Panc1 (cell line): ENCODE results near the gene OFD1. TPM values are rescaled to one million over a fixed set of nuclear protein-coding genes. Genes with fewer than 3 reads are reported as not detected.
A peak's percentile ranks its signal among the peaks of the same experiment; 100 is the strongest.

ENCODE experiments used
- ATAC-seq: fragments of 200-7000 bp; cut with Tn5 transposase; 2 replicates; pipeline ENCODE4 v1.9.1; 2020; ENCODE audit warnings: mild to moderate bottlenecking, moderate library complexity
- BruUV-seq: library from RNA; stranded (reverse); fragments of 400-500 nt; replicated peaks from 2 replicates; lab custom pipeline; 2021; lab: Mats Ljungman, UMichigan
- CTCF ChIA-PET: fragments of 300-600 bp; sonication (Branson Sonifier 250); formaldehyde crosslinking; loops from one replicate; lab custom pipeline; 2022; ENCODE audit warnings: antibody characterized with exemption; lab: Charles Lee
- POLR2A ChIA-PET: fragments of 300-600 bp; sonication (Branson Sonifier 250); formaldehyde crosslinking; loops from one replicate; lab custom pipeline; 2022; ENCODE audit warnings: antibody characterized with exemption; lab: Charles Lee
- DNase-seq: peaks from one replicate; pipeline ENCODE4 v3.0.0-alpha.2; 2010; ENCODE audit warnings: low read depth, low spot score
- H3K27ac ChIP-seq: 2 replicates; pipeline ENCODE4 v1.5.1; 2011; ENCODE audit warnings: mild to moderate bottlenecking, low read length, inconsistent platforms
- H3K27me3 ChIP-seq: fragments of 200-500 bp; sonication (Bioruptor generic); 2 replicates; pipeline ENCODE4 v1.6.0; 2014; ENCODE audit warnings: low read length, inconsistent platforms; ENCODE audit not compliant: control insufficient read depth, insufficient read depth
- H3K36me3 ChIP-seq: fragments of 200-500 bp; sonication (Bioruptor generic); 2 replicates; pipeline ENCODE4 v1.5.1; 2014; ENCODE audit warnings: inconsistent platforms, mild to moderate bottlenecking, low read length, moderate library complexity; ENCODE audit not compliant: control insufficient read depth, insufficient read depth
- H3K4me1 ChIP-seq: 2 replicates; pipeline ENCODE4 v1.5.1; 2011; ENCODE audit warnings: inconsistent platforms, mild to moderate bottlenecking, low read length, moderate library complexity; ENCODE audit not compliant: control insufficient read depth, insufficient read depth
- H3K4me3 ChIP-seq, 2 experiments: 2 replicates each; pipeline ENCODE4 v1.5.1; 2011 to 2012; ENCODE audit warnings: low read depth in 2 of 2, low read length in 2 of 2, mild to moderate bottlenecking in 2 of 2, inconsistent platforms in 1 of 2, moderate library complexity in 1 of 2
- H3K9me3 ChIP-seq: fragments of 200-500 bp; sonication (Bioruptor generic); 2 replicates; pipeline ENCODE4 v1.5.1; 2014; ENCODE audit warnings: low read depth, mild to moderate bottlenecking, inconsistent platforms, low read length, moderate library complexity; ENCODE audit not compliant: control insufficient read depth, insufficient read depth
- POLR2AphosphoS5 ChIP-seq: IDR thresholded peaks from 2 replicates; pipeline ENCODE4 v1.6.1; 2012; ENCODE audit warnings: mild to moderate bottlenecking, low read depth, low read length, moderate library complexity
- SIN3A ChIP-seq: IDR thresholded peaks from 2 replicates; pipeline ENCODE4 v1.6.1; 2012; ENCODE audit warnings: low read depth, mild to moderate bottlenecking, low read length, moderate library complexity, borderline replicate concordance; ENCODE audit not compliant: insufficient read depth
- TCF7L2 ChIP-seq: IDR thresholded peaks from 2 replicates; pipeline ENCODE4 v1.6.1; 2011; ENCODE audit warnings: mild to moderate bottlenecking, low read depth, low read length, inconsistent platforms
- in situ Hi-C: cut with HindIII; loops from 2 replicates; pipeline ENCODE4 v1.10.0; 2016; ENCODE audit warnings: low sequenced_read_pairs, low pct_unique_long_range_greater_than_20kb
- intact Hi-C: fragments of 100-400 bp; cut with micrococcal nuclease; formaldehyde crosslinking; loops from one replicate; pipeline ENCODE4 v1.10.0; 2022; ENCODE audit not compliant: unreplicated experiment
- total RNA-seq: library from RNA; stranded (reverse); gene quantifications from one replicate; pipeline ENCODE4 v1.2.1, GENCODE V29; 2021; ENCODE audit not compliant: unreplicated experiment
- TF ChIP-seq, protein P1 (sequence below), 2 experiments: IDR thresholded peaks; 2 replicates each; pipeline ENCODE4 v1.6.1; 2011 to 2012; ENCODE audit warnings: low read depth in 2 of 2, control low read depth in 1 of 2, low read length in 1 of 2, mild to moderate bottlenecking in 1 of 2, moderate library complexity in 1 of 2; ENCODE audit not compliant: insufficient read depth in 1 of 2
- TF ChIP-seq, protein P2 (sequence below): fragments of 450-650 bp; IDR thresholded peaks from 2 replicates; pipeline ENCODE4 v1.5.1; 2017; ENCODE audit warnings: mild to moderate bottlenecking

OFD1 gene
- total RNA-seq, 1 experiment from 2014 or later = 22.8 TPM

- Histone ChIP-seq H3K27ac (no peak overlapping the region), H3K36me3 (peaks cover 2% of the 10 kb centered on the region; the same call in 1 of the 2 replicates), H3K9me3 (no peaks in the 10 kb centered on the region), H3K4me1 (no peaks in the 10 kb centered on the region), H3K4me3 (no peak overlapping the region), H3K27me3 (no peaks in the 10 kb centered on the region)
- intact Hi-C loops (no loop called here), in situ Hi-C loops (no loop called here)
- TF ChIP-seq, protein P1, sequence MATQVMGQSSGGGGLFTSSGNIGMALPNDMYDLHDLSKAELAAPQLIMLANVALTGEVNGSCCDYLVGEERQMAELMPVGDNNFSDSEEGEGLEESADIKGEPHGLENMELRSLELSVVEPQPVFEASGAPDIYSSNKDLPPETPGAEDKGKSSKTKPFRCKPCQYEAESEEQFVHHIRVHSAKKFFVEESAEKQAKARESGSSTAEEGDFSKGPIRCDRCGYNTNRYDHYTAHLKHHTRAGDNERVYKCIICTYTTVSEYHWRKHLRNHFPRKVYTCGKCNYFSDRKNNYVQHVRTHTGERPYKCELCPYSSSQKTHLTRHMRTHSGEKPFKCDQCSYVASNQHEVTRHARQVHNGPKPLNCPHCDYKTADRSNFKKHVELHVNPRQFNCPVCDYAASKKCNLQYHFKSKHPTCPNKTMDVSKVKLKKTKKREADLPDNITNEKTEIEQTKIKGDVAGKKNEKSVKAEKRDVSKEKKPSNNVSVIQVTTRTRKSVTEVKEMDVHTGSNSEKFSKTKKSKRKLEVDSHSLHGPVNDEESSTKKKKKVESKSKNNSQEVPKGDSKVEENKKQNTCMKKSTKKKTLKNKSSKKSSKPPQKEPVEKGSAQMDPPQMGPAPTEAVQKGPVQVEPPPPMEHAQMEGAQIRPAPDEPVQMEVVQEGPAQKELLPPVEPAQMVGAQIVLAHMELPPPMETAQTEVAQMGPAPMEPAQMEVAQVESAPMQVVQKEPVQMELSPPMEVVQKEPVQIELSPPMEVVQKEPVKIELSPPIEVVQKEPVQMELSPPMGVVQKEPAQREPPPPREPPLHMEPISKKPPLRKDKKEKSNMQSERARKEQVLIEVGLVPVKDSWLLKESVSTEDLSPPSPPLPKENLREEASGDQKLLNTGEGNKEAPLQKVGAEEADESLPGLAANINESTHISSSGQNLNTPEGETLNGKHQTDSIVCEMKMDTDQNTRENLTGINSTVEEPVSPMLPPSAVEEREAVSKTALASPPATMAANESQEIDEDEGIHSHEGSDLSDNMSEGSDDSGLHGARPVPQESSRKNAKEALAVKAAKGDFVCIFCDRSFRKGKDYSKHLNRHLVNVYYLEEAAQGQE (IDR thresholded peaks at IDR 0.05; ENCODE audit: insufficient read depth in 1 of 2, low read depth in 2 of 2, low read length in 1 of 2) = no peak
- BruUV-seq = no TSS peak
- CTCF ChIA-PET = interaction anchor here (0.5 kb wide), 1 partner anchor 83 kb away, joined by 6 read pairs; no protein-coding TSS in a partner anchor
- POLR2A ChIA-PET = no interaction called here
- ATAC-seq = no peak
- DNase-seq = no peak
These were observed 8.0 kb downstream of the OFD1 start for GRCh38 chrX:13742397-13743176.

DNA sequence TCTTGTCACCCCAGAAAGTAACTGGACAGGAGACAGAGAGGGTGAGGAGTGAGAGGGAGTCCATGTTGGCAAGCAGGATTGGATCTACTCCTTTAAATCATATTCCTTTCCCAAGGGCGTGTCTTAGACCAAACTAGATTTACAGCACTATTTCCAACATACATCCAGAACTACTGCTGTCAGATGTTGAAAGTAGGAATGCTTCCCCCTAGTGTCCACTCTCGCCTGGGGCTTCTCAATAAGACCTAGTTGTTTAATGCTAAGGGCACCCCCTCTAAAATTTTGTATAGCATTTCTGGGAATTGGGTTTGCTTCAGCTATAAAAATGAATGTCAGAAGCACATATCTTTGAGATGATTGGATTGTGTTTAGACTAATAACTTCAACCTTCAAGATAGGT lies 13.3 kb downstream of the OFD1 start:
- BruUV-seq = no TSS peak
- TF ChIP-seq POLR2AphosphoS5 = no peak
- TF ChIP-seq, protein P2, sequence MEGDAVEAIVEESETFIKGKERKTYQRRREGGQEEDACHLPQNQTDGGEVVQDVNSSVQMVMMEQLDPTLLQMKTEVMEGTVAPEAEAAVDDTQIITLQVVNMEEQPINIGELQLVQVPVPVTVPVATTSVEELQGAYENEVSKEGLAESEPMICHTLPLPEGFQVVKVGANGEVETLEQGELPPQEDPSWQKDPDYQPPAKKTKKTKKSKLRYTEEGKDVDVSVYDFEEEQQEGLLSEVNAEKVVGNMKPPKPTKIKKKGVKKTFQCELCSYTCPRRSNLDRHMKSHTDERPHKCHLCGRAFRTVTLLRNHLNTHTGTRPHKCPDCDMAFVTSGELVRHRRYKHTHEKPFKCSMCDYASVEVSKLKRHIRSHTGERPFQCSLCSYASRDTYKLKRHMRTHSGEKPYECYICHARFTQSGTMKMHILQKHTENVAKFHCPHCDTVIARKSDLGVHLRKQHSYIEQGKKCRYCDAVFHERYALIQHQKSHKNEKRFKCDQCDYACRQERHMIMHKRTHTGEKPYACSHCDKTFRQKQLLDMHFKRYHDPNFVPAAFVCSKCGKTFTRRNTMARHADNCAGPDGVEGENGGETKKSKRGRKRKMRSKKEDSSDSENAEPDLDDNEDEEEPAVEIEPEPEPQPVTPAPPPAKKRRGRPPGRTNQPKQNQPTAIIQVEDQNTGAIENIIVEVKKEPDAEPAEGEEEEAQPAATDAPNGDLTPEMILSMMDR = peak; percentile 47
- CTCF ChIA-PET = no interaction called here
- Histone ChIP-seq H3K36me3 (no peaks in the 10 kb centered on the region; the same call in 1 of the 2 replicates), H3K9me3 (no peaks in the 10 kb centered on the region), H3K27ac (no peak overlapping the region), H3K4me3 (no peak overlapping the region), H3K27me3 (no peaks in the 10 kb centered on the region), H3K4me1 (no peaks in the 10 kb centered on the region)
- POLR2A ChIA-PET = no interaction called here
- in situ Hi-C loops = no loop called here
- intact Hi-C loops = loop anchor here (5.0 kb wide), 1 partner anchor 91 kb away; no protein-coding TSS in a partner anchor
- DNase-seq (no peak), ATAC-seq (peak; percentile 66; the same call in 1 of the 2 replicates)

DNA sequence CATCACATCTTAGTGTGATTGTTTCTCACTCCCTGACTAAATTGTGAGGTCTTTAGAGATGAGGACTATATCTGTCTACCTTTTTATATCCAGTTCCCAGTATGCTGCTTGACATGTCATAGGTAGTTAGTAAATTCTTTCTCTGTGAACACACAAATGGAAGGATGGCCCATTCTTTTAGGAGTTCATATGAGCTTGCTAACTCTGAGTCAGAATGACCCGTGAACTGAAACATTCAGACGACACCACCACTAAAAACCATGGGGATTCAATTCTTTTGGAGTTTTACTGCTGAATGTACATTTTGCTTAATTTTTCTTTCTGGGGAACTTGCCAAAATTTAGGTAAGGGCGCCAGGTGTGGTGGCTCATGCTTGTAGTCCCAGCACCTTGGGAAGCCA lies 13.9 kb downstream of the OFD1 start:
- ChIA-PET CTCF (no interaction called here), POLR2A (no interaction called here)
- Histone ChIP-seq H3K36me3 (no peaks in the 10 kb centered on the region; the same call in 1 of the 2 replicates), H3K27me3 (no peaks in the 10 kb centered on the region), H3K4me3 (no peak overlapping the region), H3K4me1 (no peaks in the 10 kb centered on the region), H3K9me3 (no peaks in the 10 kb centered on the region), H3K27ac (no peak overlapping the region)
- no TSS peak for BruUV-seq
- in situ Hi-C loops (no loop called here), intact Hi-C loops (loop anchor here (5.0 kb wide), 1 partner anchor 91 kb away; no protein-coding TSS in a partner anchor)
- TF ChIP-seq TCF7L2 (no peak), POLR2AphosphoS5 (no peak), SIN3A (no peak)
- TF ChIP-seq, protein P2 = no peak
- TF ChIP-seq, protein P1 (IDR thresholded peaks at IDR 0.05; ENCODE audit: insufficient read depth in 1 of 2, low read depth in 2 of 2, low read length in 1 of 2) = no peak
- DNase-seq (no peak), ATAC-seq (no peak)
